Measurements from ENCODE around the gene ABRACL. TPM values are rescaled to one million over a fixed set of nuclear protein-coding genes. Genes with fewer than 3 reads are reported as not detected.

ABRACL gene
- total and polyA plus RNA-seq, 2 experiments from 2014 or later = 81.8 to 110 TPM

- TF ChIP-seq EZH2 (IDR thresholded peaks at IDR 0.05; ENCODE audit: borderline replicate concordance) = no peak
- no peak for TF ChIP-seq EZH2phosphoT487 (IDR thresholded peaks at IDR 0.05; ENCODE audit: low read depth, severe bottlenecking, unreplicated experiment)
- TF ChIP-seq CTCF (IDR thresholded peaks at IDR 0.05; ENCODE audit: poor library complexity) = no peak
- Histone ChIP-seq H3K36me3 (replicated peaks; ENCODE audit: insufficient read depth, low read depth) (no peaks in the 10 kb centered on the region), H3K4me2 (no peak overlapping the region), H3K27me3 (no peaks in the 10 kb centered on the region), H3K9me3 (ENCODE audit: low read depth) (no peaks in the 10 kb centered on the region), H4K20me1 (ENCODE audit: insufficient read depth, poor library complexity, severe bottlenecking) (no peaks in the 10 kb centered on the region), H3K4me3 (no peak overlapping the region), H3K4me1 (ENCODE audit: insufficient read depth) (peaks cover 10% of the 10 kb centered on the region), H3K9me2 (replicated peaks; ENCODE audit: insufficient read depth) (no peaks in the 10 kb centered on the region), H3K27ac (no peak overlapping the region), H3K79me2 (no peaks in the 10 kb centered on the region), H2AFZ (no peak overlapping the region)
- DNase-seq (ENCODE audit: low spot score) = no peak
- 88% methylated on average over 3 of the region's 3 CpGs for WGBS (ENCODE audit: low lambda C conversion rate, missing lambda C conversion rate)
These were observed 16.6 kb upstream of the ABRACL start for GRCh38 chr6:139011980-139012379.

GRCh38 chr6:139013185-139013800 lies 15.3 kb upstream of the ABRACL start:
- Histone ChIP-seq H3K4me2 (no peak overlapping the region), H3K4me3 (no peak overlapping the region), H3K9me2 (replicated peaks; ENCODE audit: insufficient read depth) (no peaks in the 10 kb centered on the region), H4K20me1 (ENCODE audit: insufficient read depth, poor library complexity, severe bottlenecking) (no peaks in the 10 kb centered on the region), H3K9me3 (ENCODE audit: low read depth) (no peaks in the 10 kb centered on the region), H3K36me3 (replicated peaks; ENCODE audit: insufficient read depth, low read depth) (no peaks in the 10 kb centered on the region), H3K4me1 (ENCODE audit: insufficient read depth) (peaks cover 10% of the 10 kb centered on the region), H2AFZ (no peak overlapping the region), H3K27ac (no peak overlapping the region), H3K27me3 (no peaks in the 10 kb centered on the region), H3K79me2 (no peaks in the 10 kb centered on the region)
- TF ChIP-seq EZH2 (IDR thresholded peaks at IDR 0.05; ENCODE audit: borderline replicate concordance) (no peak), CTCF (IDR thresholded peaks at IDR 0.05; ENCODE audit: poor library complexity) (no peak), EZH2phosphoT487 (IDR thresholded peaks at IDR 0.05; ENCODE audit: low read depth, severe bottlenecking, unreplicated experiment) (no peak)
- DNase-seq (ENCODE audit: low spot score) = no peak
- 97% methylated on average over 4 of the region's 4 CpGs for WGBS (ENCODE audit: low lambda C conversion rate, missing lambda C conversion rate)

GRCh38 chr6:139014945-139015344 lies 13.6 kb upstream of the ABRACL start:
- no peaks in the 10 kb centered on the region for H3K36me3 ChIP-seq (replicated peaks; ENCODE audit: insufficient read depth, low read depth)
- H3K4me1 ChIP-seq (ENCODE audit: insufficient read depth) = peaks cover 10% of the 10 kb centered on the region
- no peak for TF ChIP-seq CTCF (IDR thresholded peaks at IDR 0.05; ENCODE audit: poor library complexity)
- TF ChIP-seq EZH2 (IDR thresholded peaks at IDR 0.05; ENCODE audit: borderline replicate concordance) = no peak
- no peak for TF ChIP-seq EZH2phosphoT487 (IDR thresholded peaks at IDR 0.05; ENCODE audit: low read depth, severe bottlenecking, unreplicated experiment)

More at GRCh38 chr6:139014945-139015344, 13.6 kb upstream of the ABRACL start:
- no peak overlapping the region for H3K4me3 ChIP-seq
- no peaks in the 10 kb centered on the region for H3K9me3 ChIP-seq (ENCODE audit: low read depth)
- H3K9me2 ChIP-seq (replicated peaks; ENCODE audit: insufficient read depth) = no peaks in the 10 kb centered on the region
- H3K27me3 ChIP-seq = no peaks in the 10 kb centered on the region
- H4K20me1 ChIP-seq (ENCODE audit: insufficient read depth, poor library complexity, severe bottlenecking) = no peaks in the 10 kb centered on the region
- no peak overlapping the region for H3K27ac ChIP-seq
- no peak overlapping the region for H3K4me2 ChIP-seq
- WGBS (ENCODE audit: low lambda C conversion rate, missing lambda C conversion rate) = 85% methylated on average over 3 of the region's 3 CpGs
- no peaks in the 10 kb centered on the region for H3K79me2 ChIP-seq
- DNase-seq (ENCODE audit: low spot score) = no peak
- no peak overlapping the region for H2AFZ ChIP-seq
